Sigmoid colon (tissue), 7 donors: ENCODE data around the gene RBM26. TPM values are rescaled to one million over a fixed set of nuclear protein-coding genes. Genes with fewer than 3 reads are reported as not detected.

Experiments used
- DNase-seq: peaks from one replicate; pipeline ENCODE4 v3.0.0-alpha.2; 2019
- H3K27ac ChIP-seq, 4 donors: fragments of 200-600 bp; sonication (generic); one replicate each; pipeline ENCODE4 v1.5.1; 2016 to 2019; ENCODE audit warnings: mild to moderate bottlenecking in 1 of 4
- H3K27me3 ChIP-seq, 3 donors: fragments of 200-600 bp; sonication (generic); one replicate each; pipeline ENCODE4 v1.5.1; 2019; ENCODE audit warnings: mild to moderate bottlenecking in 1 of 3
- H3K36me3 ChIP-seq, 4 donors: fragments of 200-600 bp; sonication (generic); one replicate each; pipeline ENCODE4 v1.5.1; 2016 to 2019
- H3K4me1 ChIP-seq, 4 donors: fragments of 200-600 bp; sonication (generic); one replicate each; pipeline ENCODE4 v1.5.1; 2017 to 2019
- H3K4me3 ChIP-seq, 4 donors: fragments of 200-600 bp; sonication (generic); one replicate each; pipeline ENCODE4 v1.5.1; 2017 to 2019; ENCODE audit warnings: mild to moderate bottlenecking in 2 of 4, moderate library complexity in 1 of 4
- H3K9me3 ChIP-seq, 4 donors: fragments of 200-600 bp in 3 of 4; sonication (generic) in 3 of 4; one replicate each; pipeline versions ENCODE4 v1.5.1 to v1.6.1; 2013 to 2019
- EP300 ChIP-seq, 4 donors: sonication (generic); formaldehyde crosslinking; IDR thresholded peaks; one replicate each; pipeline ENCODE4 v1.6.1; 2017; ENCODE audit warnings: antibody characterized with exemption in 4 of 4
- POLR2A ChIP-seq, 2 donors: fragments of 450-650 bp; IDR thresholded peaks; one replicate each; pipeline ENCODE4 v1.6.1; 2016; ENCODE audit warnings: antibody characterized with exemption in 2 of 2, mild to moderate bottlenecking in 2 of 2, moderate library complexity in 2 of 2
- POLR2AphosphoS5 ChIP-seq, 4 donors: sonication (generic); formaldehyde crosslinking; IDR thresholded peaks; one replicate each; pipeline ENCODE4 v1.6.1; 2017; ENCODE audit warnings: antibody characterized with exemption in 4 of 4
- WGBS, 2 donors: extraction: QIAGEN DNeasy Blood & Tissue Kit; methylation state at CpG; one replicate each; pipeline ENCODE4 v1.1.7; 2013; 5-methylcytosine and 5-hydroxymethylcytosine counted together
- intact Hi-C: fragments of 100-400 bp; cut with DNase I; formaldehyde crosslinking; loops from one replicate; pipeline ENCODE4 v1.15.1; 2023
- polyA plus RNA-seq, 3 donors: library from polyadenylated mRNA; stranded (reverse); fragments of 200-250 nt; gene quantifications; one replicate each; pipeline ENCODE4 v1.2.3, GENCODE V29; 2013
- total RNA-seq, 4 donors: library from RNA; depleted of rRNA; stranded (reverse); fragments of >200 nt; gene quantifications; one replicate each; pipeline ENCODE4 v1.1.0, GENCODE V29; 2016
- TF ChIP-seq, protein P1 (sequence below), 4 experiments: fragments of 450-650 bp in 3 of 4; fragments of 200-600 bp in 1 of 4; IDR thresholded peaks; one replicate each; pipeline ENCODE4 v1.5.1; 2016 to 2019; ENCODE audit warnings: antibody characterized with exemption in 4 of 4, mild to moderate bottlenecking in 3 of 4, moderate library complexity in 2 of 4
- donor health status: healthy with polysubstance abuse.
- donor health status: Bipolar disorder and iron deficiency.
- donor health status: healthy.

The RBM26 gene
- total and polyA plus RNA-seq, 7 donors = 4.8 to 47.4 (median 29.6) TPM

DNA sequence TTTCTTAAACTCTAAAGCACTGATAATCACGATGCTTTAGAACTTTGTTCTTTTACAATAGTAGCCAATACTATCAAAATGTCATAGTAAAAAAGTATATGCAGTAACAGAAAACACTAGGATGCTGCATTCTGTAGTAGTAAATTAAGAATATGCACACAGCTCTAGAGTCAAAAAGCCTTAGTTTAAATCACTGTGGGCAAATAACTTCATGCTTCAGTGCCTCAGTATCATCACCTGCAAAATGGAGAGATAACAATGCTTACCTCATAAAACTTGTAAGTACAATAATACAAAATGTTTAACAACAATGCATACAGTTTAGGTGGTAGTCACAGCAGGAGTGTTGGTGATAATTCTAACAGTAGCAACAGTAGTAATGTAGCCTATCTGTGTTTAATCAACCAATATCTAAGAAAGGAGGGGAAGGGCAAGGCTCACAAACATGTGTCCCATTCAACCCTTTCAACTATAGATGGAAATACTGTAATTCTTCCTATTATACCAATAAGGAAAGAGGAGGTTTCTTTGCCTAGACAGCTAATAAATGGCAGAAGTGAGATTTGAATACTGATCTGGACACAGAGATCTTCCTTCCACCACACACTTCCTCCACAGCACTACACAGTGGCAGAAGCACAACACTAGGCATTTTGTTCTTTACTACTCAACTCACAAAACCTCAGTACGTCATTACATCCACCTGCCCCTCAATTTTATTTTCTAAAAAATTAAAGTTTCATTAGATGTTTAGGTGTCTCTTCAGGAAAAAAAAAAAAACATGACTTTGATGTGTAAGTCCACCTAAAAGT is 4.6 kb downstream of the RBM26 start:
- Histone ChIP-seq H3K4me1 (peaks cover 0 to 52% (median 41%) of the 10 kb centered on the region in 4 donors), H3K9me3 (no peaks in the 10 kb centered on the region), H3K4me3 (no peak overlapping the region), H3K27me3 (no peaks in the 10 kb centered on the region), H3K27ac (peak overlapping the region in 1 of 4 donors; percentile 6), H3K36me3 (peaks cover 0 to 15% (median 0%) of the 10 kb centered on the region in 4 donors)
- WGBS, 2 donors = 44 to 60% methylated on average over 2 of the region's 2 CpGs
- intact Hi-C loops = loop anchor here (10.0 kb wide), 2 partner anchors 747 to 1267 kb away; partner anchors contain the start of gene OBI1
- TF ChIP-seq, protein P1, sequence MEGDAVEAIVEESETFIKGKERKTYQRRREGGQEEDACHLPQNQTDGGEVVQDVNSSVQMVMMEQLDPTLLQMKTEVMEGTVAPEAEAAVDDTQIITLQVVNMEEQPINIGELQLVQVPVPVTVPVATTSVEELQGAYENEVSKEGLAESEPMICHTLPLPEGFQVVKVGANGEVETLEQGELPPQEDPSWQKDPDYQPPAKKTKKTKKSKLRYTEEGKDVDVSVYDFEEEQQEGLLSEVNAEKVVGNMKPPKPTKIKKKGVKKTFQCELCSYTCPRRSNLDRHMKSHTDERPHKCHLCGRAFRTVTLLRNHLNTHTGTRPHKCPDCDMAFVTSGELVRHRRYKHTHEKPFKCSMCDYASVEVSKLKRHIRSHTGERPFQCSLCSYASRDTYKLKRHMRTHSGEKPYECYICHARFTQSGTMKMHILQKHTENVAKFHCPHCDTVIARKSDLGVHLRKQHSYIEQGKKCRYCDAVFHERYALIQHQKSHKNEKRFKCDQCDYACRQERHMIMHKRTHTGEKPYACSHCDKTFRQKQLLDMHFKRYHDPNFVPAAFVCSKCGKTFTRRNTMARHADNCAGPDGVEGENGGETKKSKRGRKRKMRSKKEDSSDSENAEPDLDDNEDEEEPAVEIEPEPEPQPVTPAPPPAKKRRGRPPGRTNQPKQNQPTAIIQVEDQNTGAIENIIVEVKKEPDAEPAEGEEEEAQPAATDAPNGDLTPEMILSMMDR (IDR thresholded peaks at IDR 0.05) = no peak
- TF ChIP-seq POLR2A (IDR thresholded peaks at IDR 0.05) = no peak
- TF ChIP-seq EP300 (IDR thresholded peaks at IDR 0.05) = no peak
- TF ChIP-seq POLR2AphosphoS5 (IDR thresholded peaks at IDR 0.05) = no peak
- no peak for DNase-seq

DNA sequence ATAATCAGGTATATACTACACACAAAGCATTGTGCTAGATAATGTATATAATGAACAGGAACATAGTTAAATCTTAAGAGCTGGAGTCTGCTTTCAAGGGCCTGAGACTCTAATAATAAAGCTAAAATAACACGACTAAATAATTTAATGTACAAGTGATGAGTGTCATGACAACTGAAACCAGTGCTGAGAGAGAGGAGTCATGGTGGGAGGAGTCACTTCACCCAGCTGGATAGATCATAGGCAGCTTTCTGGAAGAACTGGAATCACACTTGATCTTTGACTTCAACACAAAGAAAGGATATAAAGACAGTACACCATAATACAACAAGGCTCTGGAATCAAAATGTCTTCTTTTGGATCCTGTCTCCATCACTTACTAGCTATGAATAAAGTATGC is 7.1 kb downstream of the RBM26 start:
- TF ChIP-seq, protein P1 (IDR thresholded peaks at IDR 0.05) = no peak
- TF ChIP-seq POLR2A (IDR thresholded peaks at IDR 0.05) = no peak
- no peak for TF ChIP-seq POLR2AphosphoS5 (IDR thresholded peaks at IDR 0.05)
- TF ChIP-seq EP300 (IDR thresholded peaks at IDR 0.05) = no peak
- Histone ChIP-seq H3K4me1 (peaks cover 0 to 43% (median 36%) of the 10 kb centered on the region in 4 donors), H3K9me3 (no peaks in the 10 kb centered on the region), H3K4me3 (no peak overlapping the region), H3K27me3 (no peaks in the 10 kb centered on the region), H3K36me3 (peaks cover 0 to 16% (median 0%) of the 10 kb centered on the region in 4 donors), H3K27ac (no peak overlapping the region)
- 50 to 81% methylated on average over 1 of the region's 1 CpG for WGBS, 2 donors
- intact Hi-C loops = no loop called here
- DNase-seq = no peak

DNA sequence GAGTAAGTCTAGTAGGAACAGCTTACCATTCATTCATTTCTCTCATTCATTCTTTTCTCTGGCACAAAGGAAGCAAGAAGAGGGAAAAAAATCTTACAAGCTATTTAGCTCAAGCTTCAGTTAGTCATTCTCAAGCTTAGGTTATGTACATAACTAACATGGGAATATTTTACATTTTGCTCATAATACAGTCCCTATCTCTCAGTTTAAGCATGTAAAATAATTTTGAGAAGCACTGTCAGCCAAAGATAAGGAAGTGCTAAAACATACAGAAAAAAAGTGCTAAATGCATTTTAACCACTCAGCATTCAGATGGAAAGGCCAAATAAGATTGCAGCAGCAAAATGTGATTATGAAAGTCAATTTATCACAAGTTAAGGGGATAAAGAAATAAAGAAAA is 7.9 kb downstream of the RBM26 start:
- no peaks in the 10 kb centered on the region for H3K9me3 ChIP-seq
- TF ChIP-seq POLR2A (IDR thresholded peaks at IDR 0.05) = no peak
- no peak for TF ChIP-seq EP300 (IDR thresholded peaks at IDR 0.05)
- no peak for TF ChIP-seq POLR2AphosphoS5 (IDR thresholded peaks at IDR 0.05)
- TF ChIP-seq, protein P1 (IDR thresholded peaks at IDR 0.05) = no peak

GRCh38 chr13:79395881-79396280 is 10.2 kb downstream of the RBM26 start:
- Histone ChIP-seq H3K4me3 (no peak overlapping the region), H3K4me1 (peaks cover 0 to 25% (median 23%) of the 10 kb centered on the region in 4 donors), H3K9me3 (no peaks in the 10 kb centered on the region), H3K27ac (no peak overlapping the region), H3K36me3 (peaks cover 0 to 16% (median 0%) of the 10 kb centered on the region in 4 donors), H3K27me3 (no peaks in the 10 kb centered on the region)
- 84 to 90% methylated on average over 4 of the region's 4 CpGs for WGBS, 2 donors
- DNase-seq = no peak
- TF ChIP-seq EP300 (IDR thresholded peaks at IDR 0.05) (no peak), POLR2A (IDR thresholded peaks at IDR 0.05) (no peak), POLR2AphosphoS5 (IDR thresholded peaks at IDR 0.05) (no peak)
- TF ChIP-seq, protein P1 (IDR thresholded peaks at IDR 0.05) = no peak
- intact Hi-C loops = no loop called here

More for the DNA sequence above, 7.9 kb downstream of the RBM26 start:
- DNase-seq = no peak
- H3K4me1 ChIP-seq = peaks cover 0 to 43% (median 35%) of the 10 kb centered on the region in 4 donors
- H3K27me3 ChIP-seq = no peaks in the 10 kb centered on the region
- H3K4me3 ChIP-seq = no peak overlapping the region
- intact Hi-C loops = no loop called here
- peaks cover 0 to 16% (median 0%) of the 10 kb centered on the region in 4 donors for H3K36me3 ChIP-seq
- no peak overlapping the region for H3K27ac ChIP-seq
